ENCODE measurements around the gene ST3GAL2. TPM values are rescaled to one million over a fixed set of nuclear protein-coding genes. Genes with fewer than 3 reads are reported as not detected.

Gene ST3GAL2
- total RNA-seq, 4 donors from 2014 or later = 9.6 to 31.7 (median 17.8) TPM

GRCh38 chr16:70428178-70428998, 10.5 kb downstream of the ST3GAL2 start:
- ATAC-seq (ENCODE audit: low FRiP score) (peak; percentile 89), DNase-seq (ENCODE audit: low spot score) (peak; percentile 82)
- no peak for TF ChIP-seq CTCF (IDR thresholded peaks at IDR 0.05)

- ATAC-seq (ENCODE audit: low FRiP score) (no peak), DNase-seq (ENCODE audit: low spot score) (no peak)
- no peak for TF ChIP-seq CTCF (IDR thresholded peaks at IDR 0.05)
Observed at GRCh38 chr16:70427786-70428177, 11.1 kb downstream of the ST3GAL2 start.

GRCh38 chr16:70422543-70422942, 16.4 kb downstream of the ST3GAL2 start:
- ATAC-seq (ENCODE audit: low FRiP score) (no peak), DNase-seq (ENCODE audit: low spot score) (no peak)
- TF ChIP-seq CTCF (IDR thresholded peaks at IDR 0.05) = no peak

- no peak for TF ChIP-seq CTCF (IDR thresholded peaks at IDR 0.05)
- DNase-seq (ENCODE audit: low spot score) = no peak
- ATAC-seq (ENCODE audit: low FRiP score) = no peak
Observed at GRCh38 chr16:70421473-70422311, 17.2 kb downstream of the ST3GAL2 start.

- ATAC-seq (ENCODE audit: low FRiP score) (no peak), DNase-seq (ENCODE audit: low spot score) (no peak)
- no peak for TF ChIP-seq CTCF (IDR thresholded peaks at IDR 0.05)
Observed at GRCh38 chr16:70421014-70421413, 17.9 kb downstream of the ST3GAL2 start.

- no peak for ATAC-seq (ENCODE audit: low FRiP score)
- TF ChIP-seq CTCF (IDR thresholded peaks at IDR 0.05) = no peak
- no peak for DNase-seq (ENCODE audit: low spot score)
Observed at GRCh38 chr16:70419384-70420327, 19.2 kb downstream of the ST3GAL2 start.
